Effector memory CD8-positive, alpha-beta T cell (primary cell): ENCODE data around the gene TMED9.
"Not testable (repeated sequence)": the region's sequence is repeated elsewhere in the genome, so short reads cannot be mapped to it uniquely, and the experiment has no call there.

ENCODE experiments used
- ATAC-seq: fragments of 150-1000 bp; cut with Tn5 transposase; replicated peaks from 2 replicates; pipeline ENCODE4 v1.10.0; 2021; ENCODE audit warnings: mild to moderate bottlenecking, moderate library complexity
- DNase-seq, 3 experiments: peaks; one replicate each; pipeline ENCODE4 v3.0.0; 2021
- H3K27ac Mint-ChIP-seq, 2 donors: one replicate each; pipeline ENCODE4 v1.8.0; 2022; ENCODE audit warnings: mild to moderate bottlenecking in 2 of 2, mixed read lengths in 2 of 2, moderate library complexity in 2 of 2
- H3K27me3 Mint-ChIP-seq, 2 donors: one replicate each; pipeline ENCODE4 v1.8.0; 2022; ENCODE audit warnings: mixed read lengths in 2 of 2
- H3K36me3 Mint-ChIP-seq: one replicate; pipeline ENCODE4 v1.8.0; 2022; ENCODE audit warnings: mild to moderate bottlenecking, moderate library complexity, mixed read lengths; ENCODE audit not compliant: insufficient read depth
- H3K4me1 Mint-ChIP-seq, 2 donors: one replicate each; pipeline ENCODE4 v1.8.0; 2022; ENCODE audit warnings: low read depth in 2 of 2, mixed read lengths in 2 of 2
- H3K4me3 Mint-ChIP-seq, 2 donors: one replicate each; pipeline ENCODE4 v1.8.0; 2022; ENCODE audit warnings: mild to moderate bottlenecking in 2 of 2, mixed read lengths in 2 of 2, moderate library complexity in 2 of 2
- H3K9me3 Mint-ChIP-seq, 2 donors: one replicate each; pipeline ENCODE4 v1.8.0; 2022; ENCODE audit warnings: mixed read lengths in 2 of 2

TMED9 gene

GRCh38 chr5:177557041-177557647 is 34.9 kb upstream of the TMED9 start:
- peaks cover 7% of the 10 kb centered on the region for H3K36me3 Mint-ChIP-seq
- no peaks in the 10 kb centered on the region for H3K9me3 Mint-ChIP-seq
- H3K4me1 Mint-ChIP-seq: peaks cover 23% of the 10 kb centered on the region in 2 donors
- H3K4me3 Mint-ChIP-seq: no peak overlapping the region
- no peaks in the 10 kb centered on the region for H3K27me3 Mint-ChIP-seq
- no peak for ATAC-seq
- H3K27ac Mint-ChIP-seq: peak overlapping the region in 1 of 2 donors; percentile 35
- DNase-seq: peak in 2 of 3 experiments; percentile 7 to 8

- H3K27me3 Mint-ChIP-seq: no peaks in the 10 kb centered on the region
- DNase-seq (no peak), ATAC-seq (no peak)
- no peaks in the 10 kb centered on the region for H3K9me3 Mint-ChIP-seq
- peaks cover 5% of the 10 kb centered on the region for H3K36me3 Mint-ChIP-seq
- H3K4me3 Mint-ChIP-seq: no peak overlapping the region
- H3K27ac Mint-ChIP-seq: peak overlapping the region in 1 of 2 donors; percentile 35
- peaks cover 17% of the 10 kb centered on the region in 2 donors for H3K4me1 Mint-ChIP-seq
These were observed 34.2 kb upstream of the TMED9 start for GRCh38 chr5:177557796-177558195.

GRCh38 chr5:177559446-177559941 is 32.5 kb upstream of the TMED9 start:
- not testable (repeated sequence) for DNase-seq, H3K36me3 Mint-ChIP-seq, H3K27ac Mint-ChIP-seq, H3K9me3 Mint-ChIP-seq, ATAC-seq, H3K4me1 Mint-ChIP-seq, H3K4me3 Mint-ChIP-seq, H3K27me3 Mint-ChIP-seq

- Mint-ChIP-seq H3K27me3 (peaks cover 13 to 44% of the 10 kb centered on the region in 2 donors), H3K27ac (no peak overlapping the region), H3K9me3 (no peaks in the 10 kb centered on the region), H3K36me3 (no peaks in the 10 kb centered on the region), H3K4me1 (no peaks in the 10 kb centered on the region), H3K4me3 (no peak overlapping the region)
- DNase-seq (no peak), ATAC-seq (no peak)
These were observed 27.0 kb upstream of the TMED9 start for GRCh38 chr5:177565046-177565445.

- Mint-ChIP-seq H3K27ac (no peak overlapping the region), H3K4me3 (no peak overlapping the region), H3K9me3 (no peaks in the 10 kb centered on the region), H3K4me1 (no peaks in the 10 kb centered on the region), H3K27me3 (peaks cover 13 to 44% of the 10 kb centered on the region in 2 donors), H3K36me3 (peaks cover 2% of the 10 kb centered on the region)
- no peak for ATAC-seq
- no peak for DNase-seq
These were observed 23.7 kb upstream of the TMED9 start for GRCh38 chr5:177568326-177568725.

GRCh38 chr5:177569894-177570293 is 22.1 kb upstream of the TMED9 start:
- Mint-ChIP-seq H3K36me3 (peaks cover 2% of the 10 kb centered on the region), H3K4me1 (no peaks in the 10 kb centered on the region), H3K4me3 (no peak overlapping the region), H3K27ac (no peak overlapping the region), H3K27me3 (peaks cover 13 to 38% of the 10 kb centered on the region in 2 donors), H3K9me3 (no peaks in the 10 kb centered on the region)
- ATAC-seq (no peak), DNase-seq (no peak)

- H3K4me3 Mint-ChIP-seq: no peak overlapping the region
- H3K36me3 Mint-ChIP-seq: peaks cover 7% of the 10 kb centered on the region
- DNase-seq (no peak), ATAC-seq (no peak)
- H3K4me1 Mint-ChIP-seq: no peaks in the 10 kb centered on the region
- H3K27me3 Mint-ChIP-seq: peaks cover 0 to 5% of the 10 kb centered on the region in 2 donors
- no peaks in the 10 kb centered on the region for H3K9me3 Mint-ChIP-seq
- no peak overlapping the region for H3K27ac Mint-ChIP-seq
These were observed 16.5 kb upstream of the TMED9 start for GRCh38 chr5:177575488-177575887.

- peaks cover 4% of the 10 kb centered on the region for H3K36me3 Mint-ChIP-seq
- no peak overlapping the region for H3K4me3 Mint-ChIP-seq
- DNase-seq (no peak), ATAC-seq (no peak)
- H3K9me3 Mint-ChIP-seq: no peaks in the 10 kb centered on the region
- no peaks in the 10 kb centered on the region for H3K4me1 Mint-ChIP-seq
- H3K27ac Mint-ChIP-seq: no peak overlapping the region
- H3K27me3 Mint-ChIP-seq: peaks cover 0 to 5% of the 10 kb centered on the region in 2 donors
These were observed 15.8 kb upstream of the TMED9 start for GRCh38 chr5:177576169-177576568.

GRCh38 chr5:177578316-177578715 is 13.7 kb upstream of the TMED9 start:
- H3K27me3 Mint-ChIP-seq: peaks cover 0 to 5% of the 10 kb centered on the region in 2 donors
- peaks cover 9% of the 10 kb centered on the region for H3K36me3 Mint-ChIP-seq
- H3K4me1 Mint-ChIP-seq: no peaks in the 10 kb centered on the region
- H3K9me3 Mint-ChIP-seq: no peaks in the 10 kb centered on the region
- no peak overlapping the region for H3K4me3 Mint-ChIP-seq
- ATAC-seq (no peak), DNase-seq (no peak)
- H3K27ac Mint-ChIP-seq: no peak overlapping the region

- H3K27me3 Mint-ChIP-seq: peaks cover 35 to 53% of the 10 kb centered on the region in 2 donors
- peaks cover 10% of the 10 kb centered on the region for H3K36me3 Mint-ChIP-seq
- ATAC-seq (no peak), DNase-seq (no peak)
- no peak overlapping the region for H3K27ac Mint-ChIP-seq
- peaks cover 6 to 12% of the 10 kb centered on the region in 2 donors for H3K4me1 Mint-ChIP-seq
- no peaks in the 10 kb centered on the region for H3K9me3 Mint-ChIP-seq
- no peak overlapping the region for H3K4me3 Mint-ChIP-seq
These were observed 3.5 kb upstream of the TMED9 start for GRCh38 chr5:177588413-177588909.

- H3K4me1 Mint-ChIP-seq: peaks cover 8 to 14% of the 10 kb centered on the region in 2 donors
- no peaks in the 10 kb centered on the region for H3K9me3 Mint-ChIP-seq
- no peak for ATAC-seq
- no peak for DNase-seq
- no peak overlapping the region for H3K27ac Mint-ChIP-seq
- peaks cover 17 to 40% of the 10 kb centered on the region in 2 donors for H3K27me3 Mint-ChIP-seq
- peaks cover 28% of the 10 kb centered on the region for H3K36me3 Mint-ChIP-seq
- H3K4me3 Mint-ChIP-seq: no peak overlapping the region
These were observed 1.6 kb upstream of the TMED9 start for GRCh38 chr5:177590406-177590805.

GRCh38 chr5:177591690-177592009 is 353 bp upstream of the TMED9 start:
- Mint-ChIP-seq H3K27ac (peak overlapping the region; percentile 86 to 94), H3K36me3 (peaks cover 33% of the 10 kb centered on the region), H3K4me3 (peak overlapping the region; percentile 92 to 93), H3K9me3 (no peaks in the 10 kb centered on the region), H3K4me1 (peaks cover 8 to 14% of the 10 kb centered on the region in 2 donors), H3K27me3 (peaks cover 12 to 33% of the 10 kb centered on the region in 2 donors)
- DNase-seq (no peak), ATAC-seq (no peak)

GRCh38 chr5:177592905-177593304 is 902 bp downstream of the TMED9 start:
- DNase-seq: no peak
- H3K9me3 Mint-ChIP-seq: no peaks in the 10 kb centered on the region
- H3K27ac Mint-ChIP-seq: peak overlapping the region; percentile 86 to 94
- H3K36me3 Mint-ChIP-seq: peaks cover 35% of the 10 kb centered on the region
- H3K4me3 Mint-ChIP-seq: peak overlapping the region; percentile 92 to 93
- ATAC-seq: no peak
- H3K4me1 Mint-ChIP-seq: peaks cover 8 to 14% of the 10 kb centered on the region in 2 donors
- peaks cover 12 to 30% of the 10 kb centered on the region in 2 donors for H3K27me3 Mint-ChIP-seq

GRCh38 chr5:177593511-177593910 is 1.5 kb downstream of the TMED9 start:
- peak overlapping the region in 1 of 2 donors; percentile 94 for H3K27ac Mint-ChIP-seq
- peak overlapping the region; percentile 92 to 93 for H3K4me3 Mint-ChIP-seq
- no peaks in the 10 kb centered on the region for H3K9me3 Mint-ChIP-seq
- peaks cover 10 to 16% of the 10 kb centered on the region in 2 donors for H3K4me1 Mint-ChIP-seq
- DNase-seq (no peak), ATAC-seq (no peak)
- H3K36me3 Mint-ChIP-seq: peaks cover 38% of the 10 kb centered on the region
- peaks cover 12 to 23% of the 10 kb centered on the region in 2 donors for H3K27me3 Mint-ChIP-seq
